ENCODE measurements around the gene MATN1.
"Not testable (repeated sequence)": the region's sequence is repeated elsewhere in the genome, so short reads cannot be mapped to it uniquely, and the experiment has no call there.

MATN1 gene

DNA sequence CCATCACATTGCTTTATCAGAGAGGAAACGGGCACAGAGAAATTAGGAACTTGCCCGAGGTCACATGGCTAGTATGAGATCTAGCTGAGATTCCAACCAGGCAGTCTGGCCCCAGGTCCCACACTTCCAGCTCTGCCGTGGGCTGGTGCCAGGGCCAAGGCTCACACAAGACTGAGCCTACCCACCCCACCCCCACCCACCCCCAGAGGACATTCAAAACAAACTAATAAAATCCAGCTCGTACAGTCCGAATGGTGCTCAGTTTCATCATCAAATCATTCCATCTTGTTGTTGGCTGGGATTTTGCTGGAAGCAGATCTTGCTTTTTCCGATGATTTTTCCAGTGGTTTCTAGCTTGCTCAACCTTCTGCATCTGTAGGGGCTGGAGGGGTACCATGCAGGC, 27.9 kb downstream of the MATN1 start:
- DNase-seq (ENCODE audit: low spot score): no peak

DNA sequence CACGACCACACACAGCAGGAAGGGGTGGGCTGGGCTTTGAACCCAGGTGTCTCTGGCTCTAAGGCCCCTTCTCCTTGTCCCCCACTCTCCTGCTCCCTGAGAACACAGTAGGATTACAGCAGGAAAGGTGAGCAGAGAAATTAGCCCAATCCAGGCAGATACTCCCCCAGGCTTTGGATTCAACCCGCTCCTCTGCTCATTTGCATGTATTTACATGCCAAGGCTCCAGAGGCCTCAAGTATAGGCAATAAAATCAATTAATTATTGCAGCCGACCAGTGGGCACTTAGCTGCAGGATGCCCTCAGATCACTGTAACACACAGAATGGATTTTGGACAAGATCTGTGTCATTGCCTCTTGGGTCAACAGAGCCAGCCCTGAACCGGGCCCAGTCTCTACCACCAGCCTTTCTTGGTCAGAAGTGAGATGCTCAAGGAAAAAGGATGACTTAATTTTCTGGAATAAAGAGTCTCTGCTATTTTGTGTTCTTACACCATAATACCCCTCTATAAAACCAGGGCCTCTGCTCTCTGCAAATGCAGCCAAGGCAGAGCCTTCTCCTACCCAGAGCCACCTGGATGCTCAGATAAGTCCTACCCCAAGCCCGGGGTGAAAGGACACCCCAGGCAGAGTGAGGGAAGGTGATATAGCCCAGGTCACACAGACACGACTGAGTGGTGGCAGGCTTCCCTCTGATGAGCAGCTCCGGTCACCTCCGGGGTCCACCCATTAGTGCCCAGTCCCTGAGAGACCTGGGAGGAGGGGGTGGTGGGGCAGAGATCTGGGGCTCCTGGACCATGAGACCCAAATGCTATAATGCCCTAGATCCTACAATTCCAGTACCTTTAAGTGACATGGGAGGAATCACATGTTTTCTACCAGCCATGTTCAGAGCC, 28.9 kb downstream of the MATN1 start:
- no peak for DNase-seq (ENCODE audit: low spot score)

DNA sequence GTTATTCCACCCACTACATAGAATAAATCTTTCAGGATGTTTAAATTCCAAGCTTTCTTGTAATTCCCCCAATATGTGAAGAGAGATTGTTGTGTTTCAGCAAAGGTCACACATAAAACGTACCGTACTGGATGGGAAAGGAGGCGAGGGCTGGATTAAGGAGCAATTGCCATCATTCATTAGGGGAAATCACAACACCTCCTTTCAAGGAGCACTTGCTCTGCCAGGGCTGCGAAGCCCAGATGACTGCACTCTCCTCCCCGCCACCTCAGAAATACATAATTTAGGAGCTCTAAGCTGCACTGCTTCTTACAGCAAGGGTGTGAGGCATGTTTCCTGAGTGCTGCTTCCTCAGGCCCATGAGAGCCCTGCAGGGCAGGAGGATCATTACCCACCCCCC, 29.6 kb downstream of the MATN1 start:
- DNase-seq (ENCODE audit: low spot score): no peak

DNA sequence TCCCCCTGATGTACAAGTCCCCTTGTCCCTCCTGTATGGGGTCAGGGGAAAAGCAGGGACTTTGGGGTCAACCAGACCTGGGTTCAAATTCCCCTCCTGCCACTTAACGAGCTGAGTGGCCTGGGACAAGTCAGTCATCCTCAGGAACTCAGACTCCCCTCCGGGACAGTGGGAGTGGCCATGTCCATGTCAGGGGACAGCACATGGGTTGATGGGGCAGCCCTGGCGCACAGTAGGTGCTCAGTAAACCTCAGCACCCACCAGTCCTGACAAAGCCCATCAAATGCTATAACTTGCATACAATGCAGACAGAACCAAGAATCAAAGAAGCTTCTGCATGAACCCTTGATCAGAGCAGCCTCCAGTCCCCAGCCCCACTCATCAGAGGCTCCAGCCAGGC, 30.0 kb downstream of the MATN1 start:
- DNase-seq (ENCODE audit: low spot score): no peak

DNA sequence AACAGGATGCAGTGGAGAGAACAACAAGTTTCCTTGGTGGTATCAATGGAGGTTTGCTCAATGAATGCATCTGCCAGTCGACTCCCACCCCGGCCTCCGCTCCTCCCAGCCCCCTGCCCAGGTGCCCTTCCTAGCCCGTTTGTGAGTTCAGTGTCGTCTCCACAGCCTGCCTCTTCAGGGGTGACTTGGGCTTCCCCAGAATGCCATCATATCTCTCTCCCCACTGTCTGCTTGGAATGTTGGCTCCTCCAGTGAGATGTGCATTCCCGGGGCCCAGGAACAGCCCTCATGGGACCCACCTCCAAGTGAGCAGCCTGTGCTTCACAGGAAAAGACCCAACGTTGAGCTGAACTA, 30.5 kb downstream of the MATN1 start:
- no peak for DNase-seq (ENCODE audit: low spot score)

DNA sequence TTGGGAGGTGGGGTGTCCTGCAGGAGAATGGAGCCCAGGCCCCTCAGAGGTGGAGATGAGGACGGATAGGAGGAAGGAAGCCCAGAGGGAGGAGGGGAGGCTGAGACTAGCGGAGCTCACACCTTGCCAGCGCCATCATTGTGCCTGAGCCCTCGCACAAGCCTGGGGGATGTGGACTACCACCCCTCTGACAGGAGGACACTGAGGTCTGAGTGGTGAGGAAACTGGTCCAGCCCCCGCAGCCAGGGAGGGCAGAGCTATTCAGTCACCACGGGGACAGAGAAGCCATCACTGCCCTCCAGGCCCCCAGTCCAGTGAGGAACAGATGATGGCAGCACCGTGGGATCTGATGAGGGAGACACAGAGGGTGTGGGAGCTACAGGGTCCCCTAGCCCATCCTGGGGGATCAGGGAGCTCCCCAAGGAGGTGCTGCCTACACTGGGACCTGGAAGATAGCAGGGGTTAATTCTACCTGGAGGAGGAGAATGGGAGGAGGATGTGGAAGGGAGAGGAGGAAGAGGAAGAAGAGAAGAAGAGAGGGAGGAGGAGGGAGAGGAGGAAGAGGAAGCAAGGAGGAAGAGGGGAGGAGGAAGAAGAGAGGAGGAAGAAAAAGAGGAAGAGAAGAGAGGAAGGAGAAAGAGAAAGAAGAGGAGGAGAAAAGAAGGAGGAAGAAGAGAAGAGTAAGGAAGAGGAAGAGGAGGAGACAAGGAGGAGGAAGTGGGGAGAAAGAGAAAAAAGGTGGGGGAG, 31.0 kb downstream of the MATN1 start:
- no peak for DNase-seq (ENCODE audit: low spot score)

DNA sequence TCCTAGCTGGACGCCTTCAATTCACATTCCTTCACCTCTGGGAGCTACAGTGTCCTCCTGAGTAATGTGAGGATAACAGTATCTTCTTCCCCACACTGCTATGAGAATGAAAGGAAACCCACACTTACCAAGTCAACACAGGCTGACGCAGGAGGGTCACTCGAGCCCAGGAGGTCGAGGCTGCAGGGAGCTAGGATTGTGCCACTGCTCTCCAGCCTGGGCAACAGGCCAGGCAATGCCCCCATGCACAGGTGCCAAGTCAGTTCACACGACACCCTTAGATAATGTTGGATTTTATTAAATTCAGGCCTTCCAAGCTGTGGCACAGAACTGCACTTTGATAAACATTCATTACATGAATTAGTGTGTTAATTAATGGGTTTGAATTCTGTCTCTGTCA, 31.9 kb downstream of the MATN1 start:
- DNase-seq (ENCODE audit: low spot score): no peak

DNA sequence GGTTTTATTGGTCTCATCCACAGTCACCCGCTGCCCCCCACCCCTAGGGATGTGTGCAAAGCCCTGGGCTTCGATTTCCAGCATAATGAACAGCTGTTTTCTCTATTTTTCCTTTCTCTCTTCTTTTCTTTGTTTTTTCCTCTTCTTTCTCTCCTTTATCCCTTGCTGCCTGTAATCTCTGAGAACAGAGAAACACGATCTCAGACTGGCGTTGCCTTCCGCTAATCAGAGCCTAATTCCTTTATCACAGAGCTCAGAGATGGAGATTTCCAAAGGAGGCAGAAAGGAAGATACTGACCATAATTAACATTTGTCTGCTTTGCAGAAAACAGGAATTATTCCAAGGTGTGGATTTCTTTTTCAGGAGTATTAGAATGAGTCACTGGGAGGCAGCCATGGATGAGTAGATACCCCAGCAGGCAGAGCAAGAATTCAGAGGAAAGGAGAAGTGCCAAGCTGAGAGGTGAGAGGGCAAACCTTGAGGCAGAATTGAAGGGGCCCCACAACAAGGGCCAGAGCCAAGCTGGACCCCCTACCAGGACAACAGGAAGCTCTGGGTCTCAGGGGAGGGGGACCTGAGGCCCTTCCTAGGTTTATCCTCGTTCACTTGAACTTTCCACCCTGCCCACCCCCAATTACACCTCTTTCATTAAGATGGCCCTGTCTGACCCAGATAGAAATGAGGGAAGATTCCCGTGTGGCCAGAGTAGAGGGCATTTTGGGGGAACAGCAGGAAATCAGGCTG, 33.3 kb downstream of the MATN1 start:
- no peak for DNase-seq (ENCODE audit: low spot score)

DNA sequence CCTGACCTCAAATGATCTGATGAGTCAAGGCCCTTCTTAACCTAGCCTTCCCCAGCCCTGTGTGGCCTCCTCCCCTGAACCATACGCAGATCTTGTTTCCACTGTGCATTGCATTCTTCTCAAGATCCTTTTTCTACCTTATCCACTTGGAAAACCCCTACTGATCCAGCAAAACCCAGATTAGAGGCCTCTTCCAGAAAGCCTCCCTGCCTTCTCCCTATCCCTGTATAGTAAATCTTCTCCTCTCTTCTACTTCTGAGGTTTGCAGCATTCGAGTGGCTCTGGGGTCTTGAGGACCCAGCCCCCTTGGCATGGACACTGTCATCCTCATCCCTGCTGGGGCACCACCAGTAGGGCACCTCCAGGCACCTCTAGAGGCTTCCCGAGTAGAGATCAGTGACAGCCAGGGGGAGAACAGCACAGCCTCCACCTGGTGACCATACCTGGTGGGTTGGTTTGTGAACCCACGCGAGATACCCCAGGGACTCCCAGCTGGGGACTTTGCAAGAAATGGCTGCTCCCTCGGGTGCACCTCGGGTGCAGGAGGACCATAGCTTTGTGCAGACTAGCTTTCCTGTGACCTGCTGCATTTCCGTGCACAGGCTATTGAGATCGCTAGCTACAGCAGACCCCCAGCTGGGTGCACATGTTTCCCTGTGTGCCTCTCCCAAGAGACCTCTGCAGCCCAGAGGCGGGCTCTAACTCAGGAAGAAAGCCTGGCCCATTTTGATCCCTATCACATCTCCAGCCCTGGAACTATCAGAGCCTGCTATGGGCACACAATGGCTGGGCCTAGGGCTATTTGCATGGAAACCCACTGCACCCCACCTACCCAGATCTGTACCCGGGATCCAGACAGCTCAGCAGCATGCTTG, 34.2 kb downstream of the MATN1 start:
- no peak for DNase-seq (ENCODE audit: low spot score)

DNA sequence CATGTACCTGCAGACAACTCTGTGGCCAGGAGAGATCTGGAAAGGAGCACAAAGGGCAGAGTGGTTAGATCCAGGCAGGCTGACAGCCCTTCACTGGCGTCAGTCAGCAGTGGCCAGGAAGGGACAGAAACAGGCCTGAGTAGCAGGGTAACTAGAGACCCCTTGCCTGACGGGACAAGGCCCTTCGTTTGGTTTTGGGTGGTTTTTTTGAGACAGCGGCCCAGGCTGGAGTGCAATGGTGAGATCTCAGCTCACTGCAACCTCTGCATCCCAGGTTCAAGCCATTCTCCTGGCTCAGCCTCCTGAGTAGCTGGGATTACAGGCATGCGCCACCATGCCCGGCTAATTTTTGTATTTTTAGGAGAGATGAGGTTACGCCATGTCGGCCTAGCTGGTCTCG, 34.9 kb downstream of the MATN1 start:
- not testable (repeated sequence) for DNase-seq (ENCODE audit: low spot score)

DNA sequence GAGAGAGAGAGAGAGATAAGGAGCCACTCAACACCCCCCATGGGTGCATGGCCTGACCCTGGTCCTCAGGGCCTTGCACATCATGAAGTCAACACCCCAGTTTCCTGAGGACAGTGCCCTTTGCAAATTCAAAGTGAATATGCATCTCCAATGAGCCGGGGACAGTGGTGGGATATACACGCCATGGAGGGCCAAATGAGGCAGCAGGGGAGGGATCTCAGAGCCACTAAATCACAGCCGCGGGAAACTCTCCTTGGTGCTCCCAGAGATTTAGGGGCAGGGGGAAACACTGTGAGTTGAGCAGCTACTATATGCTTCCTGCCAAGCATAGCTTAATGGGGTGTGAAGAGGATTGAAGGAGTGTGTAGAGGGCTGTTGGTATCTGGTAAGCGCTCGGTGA, 35.5 kb downstream of the MATN1 start:
- DNase-seq (ENCODE audit: low spot score): no peak

DNA sequence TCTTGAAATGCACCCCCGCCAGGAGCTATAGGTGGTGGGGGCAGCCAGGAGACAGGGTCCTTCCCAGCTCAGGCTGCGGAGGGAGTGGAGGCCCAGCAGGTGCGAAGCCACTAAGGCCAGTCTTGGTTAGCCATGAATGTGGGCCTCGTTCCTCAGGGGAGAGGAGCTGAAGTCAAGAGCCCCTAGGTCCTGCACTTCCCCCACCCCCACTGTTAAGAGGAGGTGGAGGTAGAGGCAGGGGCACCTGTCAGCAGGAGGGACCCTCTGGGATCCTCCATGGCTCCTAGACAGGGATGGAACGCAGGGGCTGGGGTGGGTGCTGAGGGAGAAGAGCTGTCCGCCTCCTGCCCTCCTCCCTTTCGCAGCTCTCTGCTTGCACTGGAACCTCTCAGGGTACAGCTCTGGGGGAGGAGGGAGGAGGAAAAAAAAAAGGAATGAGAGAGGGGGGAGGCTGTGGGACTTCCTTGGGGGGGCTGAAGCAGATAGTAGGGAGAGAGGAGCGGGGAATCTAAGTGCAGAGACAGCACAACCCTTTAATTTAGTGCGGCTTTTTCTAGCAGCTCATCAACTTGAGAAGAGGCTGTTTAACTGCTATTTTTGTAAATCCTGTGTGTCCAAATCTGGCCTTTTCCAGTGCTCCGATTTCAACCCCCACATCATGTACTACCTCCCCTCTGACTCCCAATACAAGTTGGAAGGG, 37.0 kb downstream of the MATN1 start:
- DNase-seq (ENCODE audit: low spot score): no peak

DNA sequence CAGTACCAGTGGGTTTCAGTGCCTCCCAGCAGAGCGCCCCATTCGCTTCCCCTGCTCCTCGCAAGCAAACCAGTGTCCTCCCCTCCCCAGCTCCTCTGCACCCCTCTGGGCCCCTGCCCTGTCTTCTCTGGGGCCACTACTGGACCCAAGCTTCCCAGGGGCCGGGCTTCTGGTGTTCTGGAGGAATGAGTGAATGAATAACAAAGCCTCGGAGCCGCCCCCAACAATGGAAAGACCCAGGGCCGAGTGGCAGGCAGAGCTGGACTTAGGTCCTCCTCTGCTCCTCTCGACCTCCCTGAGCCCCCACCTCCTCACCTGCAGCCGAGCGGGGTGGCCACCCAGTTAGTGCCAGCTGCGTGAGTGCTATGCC, 37.6 kb downstream of the MATN1 start:
- no peak for DNase-seq (ENCODE audit: low spot score)

DNA sequence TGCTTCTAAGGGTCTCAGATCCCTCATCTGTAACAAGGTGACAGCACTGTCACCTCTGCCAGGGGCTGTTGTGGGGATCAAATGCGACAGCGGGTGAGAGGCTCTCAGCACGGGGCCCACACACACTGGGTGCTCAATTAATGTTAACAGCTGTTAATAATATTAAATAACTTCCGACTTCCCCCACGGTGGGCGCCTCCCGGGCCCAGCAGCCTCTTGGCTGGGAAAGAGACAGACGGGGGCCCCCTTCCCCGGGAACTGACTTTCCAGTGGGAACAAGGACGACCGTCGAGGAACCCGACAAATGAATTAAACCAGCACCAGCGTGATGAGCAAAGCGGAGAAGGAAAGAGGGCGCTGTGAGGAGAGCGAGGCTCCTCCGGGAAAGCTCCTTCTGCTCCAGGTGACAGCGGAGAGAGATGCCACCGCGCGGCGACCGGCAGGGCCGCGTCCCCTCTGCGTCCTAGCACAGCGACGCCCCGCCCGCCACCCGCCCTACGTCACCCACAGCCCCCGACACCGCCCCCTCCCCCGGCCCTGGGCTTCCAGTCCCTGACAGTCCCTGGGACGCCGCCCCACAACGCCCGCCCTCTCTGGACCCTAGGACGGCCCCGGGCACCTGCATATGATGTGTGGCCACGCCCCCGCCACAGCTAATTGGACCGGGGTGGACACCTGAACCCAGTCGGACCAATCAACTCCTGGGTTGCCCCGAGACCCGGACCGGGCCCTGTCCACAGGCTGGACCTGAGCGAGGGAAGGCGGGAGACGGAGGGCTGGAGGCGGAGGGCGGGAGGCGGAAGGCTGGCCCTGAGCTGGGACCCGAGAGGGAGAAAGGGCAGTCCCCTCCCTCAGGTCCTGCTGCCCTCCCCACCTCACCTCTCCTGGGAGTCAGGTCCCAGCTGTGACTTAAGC, 38.2 kb downstream of the MATN1 start:
- DNase-seq (ENCODE audit: low spot score): no peak

DNA sequence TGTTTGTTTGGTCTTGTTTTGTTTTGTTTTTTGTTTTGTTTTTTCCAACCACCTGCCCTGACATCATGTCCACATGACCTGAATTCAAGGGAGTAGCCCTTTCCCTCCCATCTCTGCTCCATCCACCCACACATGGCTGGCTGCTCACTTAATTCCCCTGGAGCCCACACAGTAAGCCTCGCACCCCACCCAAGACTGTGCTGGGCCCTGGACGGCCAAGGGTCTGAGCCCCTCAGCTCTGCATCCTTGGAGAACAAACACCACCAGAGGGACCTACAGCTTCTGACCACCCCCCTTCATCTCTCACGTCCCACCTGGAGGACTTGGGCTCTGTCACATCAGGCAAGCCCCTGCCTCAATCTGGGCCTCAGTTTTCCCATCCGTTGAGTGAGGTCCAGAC, 39.1 kb downstream of the MATN1 start:
- DNase-seq (ENCODE audit: low spot score): no peak

DNA sequence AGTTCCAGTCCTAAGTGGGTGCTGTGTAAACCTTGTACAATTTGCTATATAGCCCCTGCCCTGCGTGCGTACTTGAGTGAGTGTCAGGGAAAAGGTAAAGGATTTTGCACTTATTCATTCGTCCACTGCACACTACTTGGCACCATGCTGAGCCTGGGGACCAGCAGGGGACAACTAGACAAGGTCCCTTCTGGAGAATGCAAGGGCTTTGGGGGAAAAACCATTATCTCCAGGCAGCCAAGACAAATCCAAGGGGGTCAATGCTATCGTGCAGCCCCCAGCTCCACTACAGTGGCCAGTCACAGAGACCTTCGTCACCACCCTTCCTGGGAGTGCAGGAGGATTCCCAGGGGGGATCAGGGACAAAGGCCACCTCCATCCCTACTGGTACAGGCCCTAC, 39.7 kb downstream of the MATN1 start:
- no peak for DNase-seq (ENCODE audit: low spot score)

DNA sequence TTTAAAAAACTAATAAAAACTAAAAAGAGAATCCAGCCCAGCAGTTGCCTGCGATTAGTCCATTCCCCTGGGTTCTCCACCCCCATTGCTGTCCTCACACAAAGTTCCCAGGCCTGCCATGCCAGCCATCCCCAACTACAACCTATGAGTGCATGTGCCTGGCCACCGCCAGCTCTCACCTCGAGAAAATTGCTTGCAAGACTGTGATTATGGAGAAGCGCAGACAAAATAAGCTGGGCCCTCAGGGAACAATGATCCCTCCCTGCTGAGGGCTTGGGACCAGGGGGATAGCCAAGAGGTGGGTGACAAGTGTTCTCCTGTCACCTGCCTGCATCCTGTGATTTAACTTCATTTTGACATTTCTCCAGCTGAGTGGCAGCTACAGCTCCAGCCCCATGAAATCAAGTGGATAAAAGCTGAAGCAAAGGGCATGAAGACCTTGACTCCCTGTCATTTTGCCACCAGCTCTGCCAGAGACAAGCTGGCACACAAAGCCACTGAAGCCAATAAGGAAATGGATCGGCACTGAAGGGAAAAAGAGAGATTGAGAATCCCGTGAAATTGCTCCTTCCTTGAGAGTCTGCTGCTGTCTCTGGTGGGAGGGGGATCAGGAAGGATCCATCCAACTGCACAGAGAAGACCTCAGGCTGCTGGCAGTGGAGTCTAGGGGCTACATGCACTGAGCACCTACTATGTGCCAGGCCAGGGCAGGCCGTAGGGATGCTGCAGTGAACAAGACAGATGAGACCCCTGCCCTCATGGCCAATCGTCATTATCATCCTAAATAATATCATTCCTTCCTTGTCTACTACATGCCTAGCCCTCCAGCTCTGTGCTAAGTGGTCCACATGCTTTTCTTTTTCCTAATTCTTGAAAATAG, 40.7 kb downstream of the MATN1 start:
- no peak for DNase-seq (ENCODE audit: low spot score)

DNA sequence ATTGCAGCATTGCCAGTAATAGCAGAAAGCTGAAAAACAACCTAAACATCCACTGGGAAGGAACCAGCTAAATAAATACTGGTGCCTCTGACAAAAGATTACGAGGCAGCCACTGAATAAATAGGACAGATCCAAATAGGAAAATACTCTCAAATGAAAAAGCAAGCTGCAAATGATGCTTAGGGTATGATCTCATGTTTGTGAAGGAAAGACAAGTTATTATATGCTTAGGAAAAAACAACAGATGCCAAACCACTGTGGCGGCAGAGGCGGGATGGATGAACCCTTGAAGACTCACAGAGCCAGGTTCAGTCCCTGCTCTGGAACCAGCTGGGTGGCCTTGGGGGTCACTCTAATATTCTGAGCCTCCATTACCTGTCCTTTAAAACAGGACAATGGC, 41.6 kb downstream of the MATN1 start:
- no peak for DNase-seq (ENCODE audit: low spot score)

DNA sequence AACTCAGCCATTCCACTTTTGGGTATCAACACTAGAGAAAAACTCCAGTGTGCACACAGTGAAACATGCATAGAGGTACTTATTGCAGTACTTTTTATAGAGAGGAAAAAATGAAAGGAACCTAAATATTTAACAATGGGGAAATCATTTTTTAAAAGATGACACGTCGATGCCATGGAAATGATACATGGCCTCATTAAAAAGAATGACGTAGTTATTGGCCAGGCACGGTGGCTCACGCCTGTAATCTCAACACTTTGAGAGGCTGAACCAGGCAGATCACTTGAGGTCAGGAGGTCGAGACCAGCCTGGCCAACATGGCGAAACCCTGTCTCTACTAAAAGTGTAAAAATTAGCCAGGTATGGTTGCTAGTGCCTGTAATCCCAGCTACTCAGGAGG, 42.5 kb downstream of the MATN1 start:
- DNase-seq (ENCODE audit: low spot score): no peak
